A549 (cell line): ENCODE results near the gene FAM181A. TPM values are rescaled to one million over a fixed set of nuclear protein-coding genes. Genes with fewer than 3 reads are reported as not detected.

Experiments used
- ATAC-seq, 2 experiments: fragments of 200-7000 bp in 1 of 2; fragments of >200 bp in 1 of 2; cut with Nextera tagmentation in 1 of 2; cut with Tn5 transposase in 1 of 2; 3 replicates each; pipeline versions ENCODE4 v1.8.0 to v1.9.1; 2018 to 2020; ENCODE audit warnings: mild to moderate bottlenecking in 1 of 2, moderate library complexity in 1 of 2
- CTCF ChIA-PET: fragments of 300-600 bp; sonication (Branson Sonifier 250); formaldehyde crosslinking; extraction: SDS; loops from one replicate; lab custom pipeline; 2021; ENCODE audit warnings: antibody characterized with exemption, inconsistent platforms; lab: Yijun Ruan, JAX
- POLR2A ChIA-PET: fragments of 350-600 bp; formaldehyde crosslinking; extraction: SDS; loops from one replicate; lab custom pipeline; 2021; ENCODE audit warnings: antibody characterized with exemption, inconsistent platforms; lab: Yijun Ruan, JAX
- DNase-seq, 2 experiments: peaks; one replicate each; pipeline versions ENCODE4 v3.0.0 to v3.0.0-alpha.2; 2011 to 2016; ENCODE audit warnings: low read depth in 1 of 2, low spot score in 1 of 2
- FAIRE-seq: peaks from 2 replicates; lab custom pipeline; 2011; peaks lifted over from hg19 to GRCh38; lab: Jason Lieb, UNC
- H3K27ac ChIP-seq, 2 experiments: fragments of >200 bp; sonication (Bioruptor Twin); formaldehyde crosslinking; 3 replicates each; pipeline ENCODE4 v1.5.1; 2016 to 2017
- H3K4me1 ChIP-seq: fragments of >200 bp; sonication (Bioruptor Twin); formaldehyde crosslinking; 3 replicates; pipeline ENCODE4 v1.6.1; 2016
- H3K4me2 ChIP-seq: fragments of >200 bp; sonication (Bioruptor Twin); formaldehyde crosslinking; 3 replicates; pipeline ENCODE4 v1.6.1; 2016
- H3K4me3 ChIP-seq: fragments of >200 bp; sonication (Bioruptor Twin); formaldehyde crosslinking; 3 replicates; pipeline ENCODE4 v1.5.1; 2016
- H3K9me3 ChIP-seq: fragments of >200 bp; sonication (Bioruptor Twin); formaldehyde crosslinking; 3 replicates; pipeline ENCODE4 v1.6.1; 2016
- CBX8 ChIP-seq: fragments of 200-600 bp; sonication (generic); IDR thresholded peaks from 2 replicates; pipeline ENCODE4 v1.6.1; 2016
- CTCF ChIP-seq: fragments of >200 bp; sonication (Bioruptor Twin); formaldehyde crosslinking; IDR thresholded peaks from 3 replicates; pipeline ENCODE4 v1.5.1; 2016
- E2F6 ChIP-seq: IDR thresholded peaks from 2 replicates; pipeline ENCODE4 v1.6.1; 2012; ENCODE audit warnings: low read depth, borderline replicate concordance
- EHF ChIP-seq: fragments of 250-450 bp; sonication (Bioruptor Pico); IDR thresholded peaks from 2 replicates; pipeline ENCODE4 v1.5.0; 2020; ENCODE audit warnings: mild to moderate bottlenecking
- EHMT2 ChIP-seq: fragments of 200-600 bp; sonication (generic); IDR thresholded peaks from 2 replicates; pipeline ENCODE4 v1.6.1; 2016; ENCODE audit warnings: antibody characterized with exemption, low read depth, mild to moderate bottlenecking, moderate library complexity
- ELK1 ChIP-seq: fragments of 150-350 bp; IDR thresholded peaks from 2 replicates; pipeline ENCODE4 v1.6.1; 2014; ENCODE audit warnings: low read depth, mild to moderate bottlenecking, low read length
- ESRRA ChIP-seq: fragments of 150-350 bp; IDR thresholded peaks from 2 replicates; pipeline ENCODE4 v1.6.1; 2014; ENCODE audit warnings: mild to moderate bottlenecking, low read length, borderline replicate concordance
- FOSB ChIP-seq: fragments of 250-450 bp; sonication (Bioruptor Pico); IDR thresholded peaks from 2 replicates; pipeline ENCODE4 v1.5.0; 2020; ENCODE audit warnings: mild to moderate bottlenecking, moderate library complexity
- HDAC2 ChIP-seq: fragments of 200-600 bp; sonication (generic); IDR thresholded peaks from 2 replicates; pipeline ENCODE4 v1.6.1; 2016
- HOXB5 ChIP-seq: fragments of 250-450 bp; sonication (Bioruptor Pico); IDR thresholded peaks from 2 replicates; pipeline ENCODE4 v1.5.0; 2020; ENCODE audit warnings: mild to moderate bottlenecking, moderate library complexity
- PBX3 ChIP-seq: IDR thresholded peaks from 2 replicates; pipeline ENCODE4 v1.6.1; 2012
- RCOR1 ChIP-seq: fragments of 150-350 bp; IDR thresholded peaks from 2 replicates; pipeline ENCODE4 v1.6.1; 2014; ENCODE audit warnings: antibody characterized with exemption, low read length, low read depth
- REST ChIP-seq: fragments of 200-600 bp; sonication (generic); IDR thresholded peaks from 2 replicates; pipeline ENCODE4 v1.6.1; 2016; ENCODE audit warnings: antibody characterized with exemption, mild to moderate bottlenecking, moderate library complexity
- RNF2 ChIP-seq: fragments of 200-600 bp; sonication (generic); IDR thresholded peaks from 2 replicates; pipeline ENCODE4 v1.6.1; 2016; ENCODE audit warnings: low read depth, mild to moderate bottlenecking, antibody characterized with exemption, moderate library complexity, borderline replicate concordance
- SREBF2 ChIP-seq: fragments of 450-650 bp; IDR thresholded peaks from 2 replicates; pipeline ENCODE4 v1.6.1; 2014; ENCODE audit warnings: mild to moderate bottlenecking, moderate library complexity
- TP53 ChIP-seq: fragments of 250-450 bp; sonication (Bioruptor Pico); IDR thresholded peaks from 2 replicates; pipeline ENCODE4 v1.5.0; 2021; ENCODE audit warnings: mild to moderate bottlenecking, moderate library complexity
- USF2 ChIP-seq: fragments of 450-650 bp; IDR thresholded peaks from 2 replicates; pipeline ENCODE4 v1.6.1; 2014; ENCODE audit warnings: antibody characterized with exemption
- ZC3H11A ChIP-seq: fragments of 450-650 bp; IDR thresholded peaks from 2 replicates; pipeline ENCODE4 v1.6.1; 2014; ENCODE audit warnings: antibody characterized with exemption, mild to moderate bottlenecking
- WGBS: methylation state at CpG from one replicate; pipeline ENCODE4 v1.1.6; 2017; ENCODE audit errors: missing lambda C conversion rate; 5-methylcytosine and 5-hydroxymethylcytosine counted together
- polyA plus RNA-seq, 4 experiments: library from polyadenylated mRNA; depleted of rRNA in 3 of 4; stranded (reverse); fragments of >200 nt; fragmentation: RNase III in 1 of 4; extraction: RNeasy Plus Mini Kit Qiagen cat#74134 plus additional on column Dnase treatment in 1 of 4; gene quantifications; 2 replicates in 3 of 4; 3 replicates in 1 of 4; pipeline ENCODE4 v1.2.3, GENCODE V29; 2011 to 2017

FAM181A gene
- polyA plus RNA-seq, 2 of the 4 experiments (the other 2 are of a cell fraction), result not detected

GRCh38 chr14:93949511-93950075 lies 22.4 kb downstream of the FAM181A start:
- POLR2A ChIA-PET, result no interaction called here
- H3K27ac ChIP-seq, result no peak overlapping the region
- ATAC-seq, result no peak
- FAIRE-seq, result no peak
- H3K4me2 ChIP-seq, result no peak overlapping the region
- H3K4me1 ChIP-seq, result peaks cover 9% of the 10 kb centered on the region; the same call in 2 of the 3 replicates
- no peak for DNase-seq
- CTCF ChIA-PET, result interaction anchor here (1.1 to 29.6 kb wide), 4 partner anchors 9 to 51 kb away, joined by 3 to 601 read pairs (median 234); partner anchors contain the start of genes ASB2 and CCDC197
- WGBS, result 78% methylated on average over 9 of the region's 13 CpGs
- H3K4me3 ChIP-seq, result no peak overlapping the region
- no peaks in the 10 kb centered on the region for H3K9me3 ChIP-seq
- TF ChIP-seq ESRRA, result no peak

- TF ChIP-seq RNF2 (no peak), ELK1 (no peak), E2F6 (no peak), CTCF (no peak), REST (no peak), EHMT2 (no peak), RCOR1 (no peak), FOSB (no peak)
- no peak for ATAC-seq
- no peak for FAIRE-seq
- no peak overlapping the region; a peak in 1 of 6 replicates for H3K27ac ChIP-seq
- H3K4me2 ChIP-seq, result no peak overlapping the region
- ChIA-PET CTCF (interaction anchor here (1.0 to 29.6 kb wide), 4 partner anchors 11 to 49 kb away, joined by 3 to 601 read pairs (median 234); partner anchors contain the start of genes ASB2 and CCDC197), POLR2A (no interaction called here)
- H3K4me1 ChIP-seq, result peaks cover 6% of the 10 kb centered on the region; the same call in 2 of the 3 replicates
- no peak overlapping the region for H3K4me3 ChIP-seq
- 87% methylated on average over 20 of the region's 20 CpGs for WGBS
- DNase-seq, result no peak
- no peaks in the 10 kb centered on the region for H3K9me3 ChIP-seq
Observed at GRCh38 chr14:93950948-93951634, 23.9 kb downstream of the FAM181A start.

- DNase-seq (no peak), FAIRE-seq (no peak), ATAC-seq (no peak)
- Histone ChIP-seq H3K4me2 (no peak overlapping the region), H3K4me3 (no peak overlapping the region), H3K27ac (no peak overlapping the region; a peak in 1 of 6 replicates), H3K4me1 (no peaks in the 10 kb centered on the region), H3K9me3 (no peaks in the 10 kb centered on the region)
- POLR2A ChIA-PET, result no interaction called here
- CTCF ChIA-PET, result interaction anchor here (1.0 to 29.6 kb wide), 6 partner anchors 11 to 74 kb away, joined by 3 to 601 read pairs (median 35); partner anchors contain the start of genes ASB2, CCDC197 and OTUB2
- WGBS, result 41% methylated on average over 7 of the region's 7 CpGs
- TF ChIP-seq PBX3, result no peak
- no peak for TF ChIP-seq TP53 (CRISPR knock-in tag)
- TF ChIP-seq EHF, result no peak
- no peak for TF ChIP-seq HOXB5 (CRISPR knock-in tag)
- TF ChIP-seq HDAC2, result no peak
- TF ChIP-seq SREBF2, result no peak
- no peak for TF ChIP-seq USF2
- no peak for TF ChIP-seq ELK1
- TF ChIP-seq CBX8, result no peak
- TF ChIP-seq ZC3H11A, result no peak
Observed at GRCh38 chr14:93951635-93952540, 24.7 kb downstream of the FAM181A start.
